Measurements from ENCODE around the gene ARPC5.

ARPC5 gene

DNA sequence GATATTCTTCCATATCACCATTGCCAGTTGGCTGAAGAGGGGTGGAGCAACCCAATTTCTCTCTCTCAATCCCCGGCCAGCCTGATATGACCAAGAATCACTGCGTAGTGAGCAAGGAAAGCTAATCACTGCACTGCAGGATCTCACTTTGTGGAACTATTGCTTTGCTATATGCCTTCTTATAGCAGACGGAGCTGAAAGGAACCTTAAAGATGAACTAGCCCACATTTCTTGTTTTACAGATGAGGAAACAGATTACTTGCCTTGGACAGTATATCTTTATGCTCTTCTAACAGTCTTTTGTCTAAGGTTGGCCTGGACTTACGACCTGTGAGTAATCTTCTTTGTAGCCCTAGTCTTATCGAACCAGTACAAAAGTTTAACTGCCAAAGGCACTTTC is 9.9 kb upstream of the ARPC5 start:
- Histone ChIP-seq H3K27ac (ENCODE audit: low read depth, low read length, severe bottlenecking) (no peak overlapping the region), H3K4me1 (ENCODE audit: control insufficient read depth, insufficient read depth, low read length, poor library complexity, severe bottlenecking) (no peaks in the 10 kb centered on the region), H3K9me3 (ENCODE audit: control insufficient read depth, low read length) (no peaks in the 10 kb centered on the region), H3K4me3 (ENCODE audit: extremely low read depth, insufficient read depth, low read length, poor library complexity, severe bottlenecking) (no peak overlapping the region), H3K36me3 (ENCODE audit: control insufficient read depth, insufficient read depth, low read length) (no peaks in the 10 kb centered on the region)
- 90 to 92% methylated on average over 5 of the region's 5 CpGs for WGBS, 2 experiments (ENCODE audit: insufficient coverage in 2 of 2)

DNA sequence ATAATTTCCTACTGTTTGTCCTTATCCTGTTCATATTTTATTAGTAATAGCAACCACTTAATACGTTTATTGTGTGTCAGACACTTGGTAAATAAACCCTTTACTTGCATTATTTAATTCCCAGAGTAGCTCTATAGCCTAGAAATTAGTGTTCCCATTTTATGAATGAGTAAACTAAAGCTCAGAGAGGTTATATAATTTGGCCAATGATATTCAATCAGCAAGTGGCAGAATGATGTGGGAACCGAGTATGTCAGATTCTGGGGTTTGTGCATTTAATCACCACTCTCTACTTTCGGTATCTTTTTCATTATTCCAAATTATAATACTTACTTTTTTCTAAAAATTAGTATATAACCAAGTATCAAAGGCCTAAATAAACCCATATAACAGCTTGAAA is 6.6 kb upstream of the ARPC5 start:
- peaks cover 2% of the 10 kb centered on the region for H3K4me1 ChIP-seq (ENCODE audit: control insufficient read depth, insufficient read depth, low read length, poor library complexity, severe bottlenecking)
- H3K9me3 ChIP-seq (ENCODE audit: control insufficient read depth, low read length), result no peaks in the 10 kb centered on the region
- 57% methylated on average over 1 of the region's 3 CpGs; no CpG with 5 or more reads in 1 of the 2 experiments for WGBS, 2 experiments (ENCODE audit: insufficient coverage in 2 of 2)
- H3K36me3 ChIP-seq (ENCODE audit: control insufficient read depth, insufficient read depth, low read length), result no peaks in the 10 kb centered on the region
- H3K27ac ChIP-seq (ENCODE audit: low read depth, low read length, severe bottlenecking), result no peak overlapping the region
- no peak overlapping the region for H3K4me3 ChIP-seq (ENCODE audit: extremely low read depth, insufficient read depth, low read length, poor library complexity, severe bottlenecking)

DNA sequence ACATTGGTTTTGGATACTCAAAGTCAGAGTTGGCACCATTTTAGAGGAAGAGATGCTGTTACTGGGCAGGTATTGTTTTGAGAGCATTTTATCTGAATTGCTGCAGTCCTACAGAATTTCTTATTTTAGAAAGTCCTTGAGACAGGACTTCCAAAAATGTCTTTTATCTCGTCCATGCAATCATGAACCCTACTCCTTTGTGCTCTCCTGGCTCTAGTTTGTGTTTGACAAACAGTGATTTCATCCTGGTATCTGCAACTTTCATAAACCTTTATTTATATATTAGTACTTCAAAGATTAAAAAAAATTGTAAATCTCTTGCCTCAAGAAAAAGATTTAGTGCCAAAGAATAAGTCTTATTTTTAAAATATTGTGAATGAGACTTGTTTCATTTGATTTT is 4.6 kb upstream of the ARPC5 start:
- no peak overlapping the region for H3K4me3 ChIP-seq (ENCODE audit: extremely low read depth, insufficient read depth, low read length, poor library complexity, severe bottlenecking)
- H3K27ac ChIP-seq (ENCODE audit: low read depth, low read length, severe bottlenecking), result no peak overlapping the region
- H3K4me1 ChIP-seq (ENCODE audit: control insufficient read depth, insufficient read depth, low read length, poor library complexity, severe bottlenecking), result peaks cover 4% of the 10 kb centered on the region
- H3K36me3 ChIP-seq (ENCODE audit: control insufficient read depth, insufficient read depth, low read length), result no peaks in the 10 kb centered on the region
- 57 to 88% methylated on average over 1 of the region's 1 CpG for WGBS, 2 experiments (ENCODE audit: insufficient coverage in 2 of 2)
- H3K9me3 ChIP-seq (ENCODE audit: control insufficient read depth, low read length), result no peaks in the 10 kb centered on the region

DNA sequence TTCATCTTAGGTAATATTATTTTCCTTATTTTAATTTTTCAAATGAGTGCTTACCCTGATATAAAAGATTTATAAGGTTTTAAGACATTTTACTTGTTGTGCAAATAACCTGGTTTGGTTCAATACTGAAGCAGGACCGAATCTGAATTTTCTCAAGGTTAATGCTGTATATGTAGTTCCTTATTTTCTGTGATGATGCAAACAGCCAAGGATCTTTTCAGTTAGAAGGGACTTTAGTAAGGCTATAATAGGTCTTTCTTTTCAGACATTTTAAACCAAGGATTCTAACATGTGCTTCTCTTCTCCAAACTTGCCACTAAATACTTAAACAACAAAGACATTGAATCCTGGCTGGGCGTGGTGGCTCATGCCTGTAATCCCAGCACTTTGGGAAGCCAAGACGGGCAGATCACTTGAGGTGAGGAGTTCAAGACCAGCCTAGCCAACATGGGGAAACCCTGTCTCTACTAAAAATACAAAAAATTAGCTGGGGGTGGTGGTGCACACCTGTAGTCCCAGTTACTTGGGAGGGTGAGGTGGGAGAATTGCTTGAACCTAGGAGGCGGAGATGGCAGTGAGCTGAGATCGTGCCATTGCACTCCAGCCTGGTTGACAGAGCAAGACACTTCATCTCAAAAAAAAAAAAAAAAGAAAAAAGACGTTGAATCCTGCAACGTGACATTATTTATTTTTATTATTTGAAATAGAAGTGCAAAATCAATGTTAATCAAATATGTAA is 3.2 kb upstream of the ARPC5 start:
- H3K4me3 ChIP-seq (ENCODE audit: extremely low read depth, insufficient read depth, low read length, poor library complexity, severe bottlenecking), result no peak overlapping the region
- no peaks in the 10 kb centered on the region for H3K9me3 ChIP-seq (ENCODE audit: control insufficient read depth, low read length)
- peaks cover 4% of the 10 kb centered on the region for H3K4me1 ChIP-seq (ENCODE audit: control insufficient read depth, insufficient read depth, low read length, poor library complexity, severe bottlenecking)
- no peak overlapping the region for H3K27ac ChIP-seq (ENCODE audit: low read depth, low read length, severe bottlenecking)
- no peaks in the 10 kb centered on the region for H3K36me3 ChIP-seq (ENCODE audit: control insufficient read depth, insufficient read depth, low read length)
- 71 to 98% methylated on average over 1 to 3 of the region's 7 CpGs for WGBS, 2 experiments (ENCODE audit: insufficient coverage in 2 of 2)

DNA sequence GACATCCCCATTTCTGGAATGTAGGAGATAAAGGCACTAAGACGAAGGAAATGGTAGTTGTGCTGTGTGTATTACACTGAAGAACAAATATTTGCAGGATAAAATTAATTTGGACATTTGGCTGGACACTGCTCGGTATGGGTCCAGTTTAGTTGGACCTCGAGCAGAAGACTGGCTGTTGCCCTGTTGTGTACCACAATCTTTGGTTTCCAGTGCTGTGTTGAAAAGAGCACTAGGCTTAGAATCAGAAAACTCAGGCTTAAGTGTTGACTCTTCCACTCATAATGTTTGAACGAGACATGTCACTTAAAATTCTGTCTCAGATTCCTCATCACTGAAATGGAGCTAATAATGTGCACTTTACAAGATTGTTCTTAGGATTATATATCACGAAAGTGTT is 1.2 kb upstream of the ARPC5 start:
- Histone ChIP-seq H3K36me3 (ENCODE audit: control insufficient read depth, insufficient read depth, low read length) (peaks cover 12% of the 10 kb centered on the region), H3K9me3 (ENCODE audit: control insufficient read depth, low read length) (no peaks in the 10 kb centered on the region), H3K4me3 (ENCODE audit: extremely low read depth, insufficient read depth, low read length, poor library complexity, severe bottlenecking) (peak overlapping the region; percentile 79), H3K27ac (ENCODE audit: low read depth, low read length, severe bottlenecking) (no peak overlapping the region), H3K4me1 (ENCODE audit: control insufficient read depth, insufficient read depth, low read length, poor library complexity, severe bottlenecking) (peaks cover 15% of the 10 kb centered on the region)
- 74 to 85% methylated on average over 2 to 3 of the region's 5 CpGs for WGBS, 2 experiments (ENCODE audit: insufficient coverage in 2 of 2)

DNA sequence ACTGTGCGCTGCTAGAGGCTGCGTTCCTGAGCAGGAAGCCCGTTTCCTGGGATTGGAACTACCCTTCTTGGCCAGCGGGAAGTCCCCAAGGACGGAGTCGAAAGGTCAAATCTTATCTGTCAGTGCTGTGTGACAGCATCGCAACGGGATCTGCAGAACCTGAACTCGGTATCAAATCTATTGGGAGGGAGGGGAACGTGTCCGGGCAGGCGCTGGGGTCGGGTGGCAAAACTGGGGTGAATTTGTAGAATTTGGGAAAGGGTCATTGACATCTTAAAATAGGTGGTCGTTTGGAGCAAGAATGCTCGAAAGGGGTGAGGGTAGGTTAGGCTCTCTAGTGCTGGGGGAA is 725 bp upstream of the ARPC5 start:
- no peak overlapping the region for H3K27ac ChIP-seq (ENCODE audit: low read depth, low read length, severe bottlenecking)
- WGBS, 2 experiments (ENCODE audit: insufficient coverage in 2 of 2), result 5 to 11% methylated on average over 11 to 15 of the region's 15 CpGs
- peaks cover 15% of the 10 kb centered on the region for H3K36me3 ChIP-seq (ENCODE audit: control insufficient read depth, insufficient read depth, low read length)
- H3K9me3 ChIP-seq (ENCODE audit: control insufficient read depth, low read length), result no peaks in the 10 kb centered on the region
- peak overlapping the region; percentile 79 for H3K4me3 ChIP-seq (ENCODE audit: extremely low read depth, insufficient read depth, low read length, poor library complexity, severe bottlenecking)
- peaks cover 15% of the 10 kb centered on the region for H3K4me1 ChIP-seq (ENCODE audit: control insufficient read depth, insufficient read depth, low read length, poor library complexity, severe bottlenecking)

DNA sequence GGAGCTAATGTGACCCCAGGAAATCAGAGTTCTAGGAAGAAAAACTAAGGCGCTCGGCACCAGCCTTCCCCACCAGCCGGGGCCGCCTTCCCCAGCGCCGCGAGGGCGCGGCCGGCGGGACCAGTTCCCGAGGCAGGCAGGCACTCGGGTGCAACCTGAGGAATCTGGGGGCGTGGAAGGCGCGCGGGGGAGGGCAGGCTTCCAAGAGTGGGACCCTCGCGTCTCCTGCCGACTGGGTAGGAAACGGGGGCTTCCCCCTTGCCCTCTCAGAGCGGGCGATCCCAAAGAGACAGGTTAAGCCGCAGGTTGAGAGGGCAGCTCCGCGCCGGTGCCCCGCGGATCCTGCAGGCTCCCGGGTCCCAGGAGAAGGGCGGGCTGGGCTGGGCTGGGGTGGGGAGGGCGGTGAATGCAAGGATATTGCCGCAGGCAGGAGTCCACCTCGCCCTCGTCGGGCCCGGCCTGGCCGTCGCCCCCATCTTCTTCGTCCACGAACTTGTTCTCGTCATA is 431 bp downstream of the ARPC5 start:
- Histone ChIP-seq H3K36me3 (ENCODE audit: control insufficient read depth, insufficient read depth, low read length) (peaks cover 25% of the 10 kb centered on the region), H3K9me3 (ENCODE audit: control insufficient read depth, low read length) (no peaks in the 10 kb centered on the region), H3K4me3 (ENCODE audit: extremely low read depth, insufficient read depth, low read length, poor library complexity, severe bottlenecking) (peak overlapping the region; percentile 79), H3K4me1 (ENCODE audit: control insufficient read depth, insufficient read depth, low read length, poor library complexity, severe bottlenecking) (peaks cover 15% of the 10 kb centered on the region), H3K27ac (ENCODE audit: low read depth, low read length, severe bottlenecking) (peak overlapping the region; percentile 54)
- 0% methylated on average over 30 to 33 of the region's 42 CpGs for WGBS, 2 experiments (ENCODE audit: insufficient coverage in 2 of 2)

DNA sequence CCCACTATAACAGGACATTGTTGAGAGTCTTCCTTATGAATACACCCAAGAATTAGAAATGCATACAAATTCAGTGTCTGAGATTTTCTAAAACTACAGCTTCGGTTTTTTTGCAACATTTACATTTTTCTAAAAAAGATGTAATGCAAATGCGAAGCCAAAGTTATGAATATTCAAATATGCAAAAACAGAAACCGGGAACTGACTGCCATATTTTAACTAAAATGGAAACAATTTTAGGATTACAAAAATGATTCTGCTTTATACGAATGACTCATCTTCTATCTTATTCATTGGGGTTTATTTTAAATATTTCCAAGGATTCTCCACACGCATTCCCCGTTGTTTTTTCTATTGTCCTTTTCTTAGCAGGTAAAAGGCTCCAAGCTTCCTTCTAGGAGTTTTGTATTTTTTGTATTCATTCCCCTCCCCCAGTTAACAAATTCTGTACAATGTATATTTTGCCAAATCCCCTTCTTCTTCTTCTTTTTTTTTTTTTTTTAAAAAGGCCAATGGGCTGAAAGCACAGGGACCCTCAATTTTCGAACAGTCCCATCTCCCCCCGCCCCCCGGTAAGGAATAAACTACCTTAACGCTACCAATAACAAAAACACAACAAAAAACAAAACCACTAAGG is 1.0 kb downstream of the ARPC5 start:
- H3K36me3 ChIP-seq (ENCODE audit: control insufficient read depth, insufficient read depth, low read length), result peaks cover 29% of the 10 kb centered on the region
- H3K4me1 ChIP-seq (ENCODE audit: control insufficient read depth, insufficient read depth, low read length, poor library complexity, severe bottlenecking), result peaks cover 15% of the 10 kb centered on the region
- peak overlapping the region; percentile 79 for H3K4me3 ChIP-seq (ENCODE audit: extremely low read depth, insufficient read depth, low read length, poor library complexity, severe bottlenecking)
- no peaks in the 10 kb centered on the region for H3K9me3 ChIP-seq (ENCODE audit: control insufficient read depth, low read length)
- 0% methylated on average over 4 of the region's 10 CpGs; no CpG with 5 or more reads in 1 of the 2 experiments for WGBS, 2 experiments (ENCODE audit: insufficient coverage in 2 of 2)
- peak overlapping the region; percentile 54 for H3K27ac ChIP-seq (ENCODE audit: low read depth, low read length, severe bottlenecking)

DNA sequence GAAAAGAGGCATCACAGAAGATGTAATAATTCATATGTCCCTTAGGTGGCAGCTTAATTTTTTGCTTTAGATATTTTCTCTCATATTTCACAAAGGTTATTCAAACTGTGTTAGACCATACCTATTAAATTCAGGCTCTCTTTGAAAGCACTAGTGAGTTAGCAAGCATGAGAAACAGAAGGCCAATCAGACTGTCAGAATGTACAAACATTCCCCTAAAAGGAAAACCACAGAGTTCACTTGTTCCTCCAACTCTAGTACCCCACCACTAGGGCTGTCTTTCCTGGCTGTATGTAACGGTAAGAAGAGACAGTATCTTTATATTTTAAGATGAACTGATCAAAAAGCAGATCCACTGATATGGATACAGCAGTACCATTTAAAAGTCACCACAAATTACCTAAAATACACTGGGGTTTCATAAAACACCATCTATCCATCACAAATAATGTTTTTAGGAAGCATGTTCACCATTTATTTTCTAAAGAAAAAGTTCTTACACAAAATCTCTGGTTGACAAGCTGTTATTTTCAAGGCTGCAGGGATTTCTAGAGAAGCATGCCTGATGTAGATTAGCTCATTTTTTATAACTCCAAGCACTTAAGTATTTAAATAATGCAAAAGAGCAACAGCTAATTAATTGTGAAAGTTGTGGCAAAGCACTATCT is 1.8 kb downstream of the ARPC5 start:
- Histone ChIP-seq H3K4me3 (ENCODE audit: extremely low read depth, insufficient read depth, low read length, poor library complexity, severe bottlenecking) (peak overlapping the region; percentile 79), H3K27ac (ENCODE audit: low read depth, low read length, severe bottlenecking) (peak overlapping the region; percentile 17), H3K9me3 (ENCODE audit: control insufficient read depth, low read length) (no peaks in the 10 kb centered on the region), H3K4me1 (ENCODE audit: control insufficient read depth, insufficient read depth, low read length, poor library complexity, severe bottlenecking) (peaks cover 15% of the 10 kb centered on the region), H3K36me3 (ENCODE audit: control insufficient read depth, insufficient read depth, low read length) (peaks cover 34% of the 10 kb centered on the region)
- WGBS, 2 experiments (ENCODE audit: insufficient coverage in 2 of 2), result no CpG with 5 or more reads among the region's 1 CpG

DNA sequence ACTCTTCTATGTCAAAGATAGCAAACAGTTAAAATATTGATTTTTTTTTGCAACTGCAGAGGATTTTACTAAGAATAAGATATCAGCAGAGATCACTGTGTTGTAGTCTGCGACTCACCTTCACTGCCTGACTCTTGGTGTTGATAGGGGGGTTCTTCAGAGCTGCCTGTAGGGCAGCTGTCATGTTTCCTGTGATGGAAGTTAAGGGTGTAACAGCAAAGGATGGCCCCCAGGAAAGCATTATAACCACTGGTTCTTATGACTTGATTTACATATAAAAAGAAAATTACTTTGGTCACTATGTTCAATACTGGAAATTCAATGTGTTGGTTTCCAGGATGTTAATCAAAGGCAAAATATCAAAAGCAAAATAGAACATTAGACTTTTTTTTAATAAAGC is 2.6 kb downstream of the ARPC5 start:
- Histone ChIP-seq H3K36me3 (ENCODE audit: control insufficient read depth, insufficient read depth, low read length) (peaks cover 43% of the 10 kb centered on the region), H3K4me3 (ENCODE audit: extremely low read depth, insufficient read depth, low read length, poor library complexity, severe bottlenecking) (peak overlapping the region; percentile 79), H3K4me1 (ENCODE audit: control insufficient read depth, insufficient read depth, low read length, poor library complexity, severe bottlenecking) (peaks cover 15% of the 10 kb centered on the region), H3K27ac (ENCODE audit: low read depth, low read length, severe bottlenecking) (no peak overlapping the region), H3K9me3 (ENCODE audit: control insufficient read depth, low read length) (no peaks in the 10 kb centered on the region)
- 33 to 57% methylated on average over 1 of the region's 1 CpG for WGBS, 2 experiments (ENCODE audit: insufficient coverage in 2 of 2)

Data from mesodermal cell (in vitro differentiated cells).